Keratinocyte (primary cell): ENCODE results near the gene NLGN1. TPM values are rescaled to one million over a fixed set of nuclear protein-coding genes. Genes with fewer than 3 reads are reported as not detected.

Experiments used
- DNase-seq: peaks from one replicate; pipeline ENCODE4 v3.0.0-alpha.2; 2011; ENCODE audit warnings: low read depth, missing footprints, low spot score
- FAIRE-seq: peaks from 2 replicates; lab custom pipeline; 2011; peaks lifted over from hg19 to GRCh38; lab: Jason Lieb, UNC
- H2AFZ ChIP-seq: 2 replicates; pipeline ENCODE4 v1.6.0; 2012; ENCODE audit warnings: low read length, control low read depth, inconsistent platforms; ENCODE audit not compliant: control insufficient read depth
- H3K27ac ChIP-seq: 2 replicates; pipeline ENCODE4 v1.5.1; 2011; ENCODE audit warnings: low read length; ENCODE audit not compliant: control insufficient read depth, insufficient read depth
- H3K27me3 ChIP-seq: 3 replicates; pipeline ENCODE4 v1.6.0; 2011; ENCODE audit warnings: low read length; ENCODE audit not compliant: control insufficient read depth, insufficient read depth; ENCODE audit errors: extremely low read depth
- H3K36me3 ChIP-seq, 2 experiments: 2 replicates in 1 of 2; 3 replicates in 1 of 2; pipeline ENCODE4 v1.5.1; 2011; ENCODE audit warnings: low read length in 2 of 2, mild to moderate bottlenecking in 1 of 2; ENCODE audit not compliant: control insufficient read depth in 2 of 2, insufficient read depth in 2 of 2; ENCODE audit errors: extremely low read depth in 1 of 2
- H3K4me1 ChIP-seq: 3 replicates; pipeline ENCODE4 v1.5.1; 2011; ENCODE audit warnings: low read length; ENCODE audit not compliant: control insufficient read depth, insufficient read depth; ENCODE audit errors: extremely low read depth
- H3K4me2 ChIP-seq: 3 replicates; pipeline ENCODE4 v1.6.0; 2011; ENCODE audit warnings: low read depth, low read length; ENCODE audit not compliant: control insufficient read depth, insufficient read depth; ENCODE audit errors: extremely low read depth
- H3K4me3 ChIP-seq, 3 experiments: fragments of 200-600 bp in 1 of 3; sonication (generic) in 1 of 3; 2 replicates in 2 of 3; 3 replicates in 1 of 3; pipeline ENCODE4 v1.5.1; 2011 to 2016; ENCODE audit warnings: low read length in 3 of 3, mild to moderate bottlenecking in 3 of 3, control low read depth in 2 of 3, inconsistent platforms in 1 of 3, low read depth in 1 of 3, mixed read lengths in 1 of 3, mixed run types in 1 of 3, moderate library complexity in 1 of 3; ENCODE audit not compliant: control insufficient read depth in 2 of 3, insufficient read depth in 2 of 3; ENCODE audit errors: extremely low read depth in 1 of 3
- H3K79me2 ChIP-seq: 2 replicates; pipeline ENCODE4 v1.6.0; 2012; ENCODE audit warnings: low read length; ENCODE audit not compliant: control insufficient read depth, insufficient read depth
- H3K9ac ChIP-seq: 3 replicates; pipeline ENCODE4 v1.6.0; 2011; ENCODE audit warnings: low read length; ENCODE audit not compliant: control insufficient read depth, insufficient read depth; ENCODE audit errors: extremely low read depth
- H3K9me1 ChIP-seq: 3 replicates; pipeline ENCODE4 v1.6.0; 2011; ENCODE audit warnings: low read length; ENCODE audit not compliant: control insufficient read depth, insufficient read depth; ENCODE audit errors: extremely low read depth
- H3K9me3 ChIP-seq: 2 replicates; pipeline ENCODE4 v1.5.1; 2012; ENCODE audit warnings: low read depth, low read length; ENCODE audit not compliant: control insufficient read depth
- H4K20me1 ChIP-seq: 3 replicates; pipeline ENCODE4 v1.6.0; 2011; ENCODE audit warnings: low read length; ENCODE audit not compliant: control insufficient read depth, insufficient read depth; ENCODE audit errors: extremely low read depth
- EZH2 ChIP-seq: IDR thresholded peaks from one replicate; pipeline ENCODE4 v1.6.1; 2012; ENCODE audit warnings: inconsistent platforms, mild to moderate bottlenecking, low read length, moderate library complexity
- dilution Hi-C: fragments of 300-500 bp; cut with MboI; formaldehyde crosslinking; loops from one replicate; pipeline ENCODE4 v1.7.0; 2020; ENCODE audit warnings: low sequenced_read_pairs; ENCODE audit not compliant: extremely low pct_ligation_motif_present
- polyA plus RNA-seq, 5 experiments: library from polyadenylated mRNA; depleted of rRNA in 3 of 5; stranded (reverse) in 3 of 5; stranded (forward) in 1 of 5; unstranded in 1 of 5; fragments of >200 nt; gene quantifications; 1 replicate in 1 of 5; 2 replicates in 3 of 5; 3 replicates in 1 of 5; pipeline versions ENCODE4 v1.2.1 to v1.2.3, GENCODE V29; 2011 to 2012; ENCODE audit warnings: missing spikeins in 2 of 5, low read depth in 1 of 5, low replicate concordance in 1 of 5
- TF ChIP-seq, protein P1 (sequence below), 3 experiments: IDR thresholded peaks in 1 of 3; conservative IDR thresholded peaks in 1 of 3; optimal IDR thresholded peaks in 1 of 3; 2 replicates in 2 of 3; 3 replicates in 1 of 3; pipeline versions ENCODE3 to v1.5.1; 2011; ENCODE audit warnings: low read length in 3 of 3, mild to moderate bottlenecking in 3 of 3, moderate library complexity in 2 of 3, control low read depth in 1 of 3, inconsistent platforms in 1 of 3; ENCODE audit not compliant: insufficient read depth in 2 of 3; ENCODE audit errors: extremely low read depth in 1 of 3

Gene NLGN1
- polyA plus RNA-seq, 1 donor (not counting 4 experiments of a cell fraction or from before 2014, with no cell fraction given) = not detected

DNA sequence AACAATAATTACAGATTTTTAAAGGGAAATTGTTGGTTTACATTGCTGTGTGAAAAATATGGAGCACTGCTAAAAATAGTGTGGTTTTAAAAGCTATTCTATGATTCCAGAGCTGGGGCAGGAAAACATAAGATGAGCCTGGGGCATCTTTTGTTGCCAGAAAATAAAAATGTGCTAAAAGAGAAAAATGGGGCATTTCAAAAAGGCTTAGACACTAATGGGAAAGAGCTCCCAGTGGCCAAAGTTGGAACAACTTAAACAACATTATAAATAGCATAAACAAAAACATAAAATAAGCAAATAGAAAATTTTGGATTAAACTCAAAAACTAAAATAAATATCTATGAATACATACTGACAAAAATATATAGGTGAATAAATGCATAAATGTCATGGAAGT, 478.9 kb downstream of the NLGN1 start:
- Histone ChIP-seq H3K36me3 (no peaks in the 10 kb centered on the region), H3K27ac (no peak overlapping the region), H3K79me2 (no peaks in the 10 kb centered on the region), H3K9me1 (no peaks in the 10 kb centered on the region), H3K9ac (no peak overlapping the region), H3K4me3 (no peak overlapping the region), H3K4me1 (no peaks in the 10 kb centered on the region), H3K4me2 (no peak overlapping the region), H2AFZ (no peak overlapping the region), H3K9me3 (no peaks in the 10 kb centered on the region), H4K20me1 (no peaks in the 10 kb centered on the region), H3K27me3 (no peaks in the 10 kb centered on the region)
- FAIRE-seq (no peak), DNase-seq (no peak)
- dilution Hi-C loops = no loop called here
- no peak for TF ChIP-seq EZH2
- TF ChIP-seq, protein P1, sequence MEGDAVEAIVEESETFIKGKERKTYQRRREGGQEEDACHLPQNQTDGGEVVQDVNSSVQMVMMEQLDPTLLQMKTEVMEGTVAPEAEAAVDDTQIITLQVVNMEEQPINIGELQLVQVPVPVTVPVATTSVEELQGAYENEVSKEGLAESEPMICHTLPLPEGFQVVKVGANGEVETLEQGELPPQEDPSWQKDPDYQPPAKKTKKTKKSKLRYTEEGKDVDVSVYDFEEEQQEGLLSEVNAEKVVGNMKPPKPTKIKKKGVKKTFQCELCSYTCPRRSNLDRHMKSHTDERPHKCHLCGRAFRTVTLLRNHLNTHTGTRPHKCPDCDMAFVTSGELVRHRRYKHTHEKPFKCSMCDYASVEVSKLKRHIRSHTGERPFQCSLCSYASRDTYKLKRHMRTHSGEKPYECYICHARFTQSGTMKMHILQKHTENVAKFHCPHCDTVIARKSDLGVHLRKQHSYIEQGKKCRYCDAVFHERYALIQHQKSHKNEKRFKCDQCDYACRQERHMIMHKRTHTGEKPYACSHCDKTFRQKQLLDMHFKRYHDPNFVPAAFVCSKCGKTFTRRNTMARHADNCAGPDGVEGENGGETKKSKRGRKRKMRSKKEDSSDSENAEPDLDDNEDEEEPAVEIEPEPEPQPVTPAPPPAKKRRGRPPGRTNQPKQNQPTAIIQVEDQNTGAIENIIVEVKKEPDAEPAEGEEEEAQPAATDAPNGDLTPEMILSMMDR (optimal IDR thresholded peaks at IDR 0.05 in 1 of 3, IDR thresholded peaks at IDR 0.05 in 1 of 3, conservative IDR thresholded peaks at IDR 0.05 in 1 of 3; ENCODE audit: extremely low read depth in 1 of 3, insufficient read depth in 2 of 3, low read length in 3 of 3) = peak in 2 of 3 experiments; percentile 13 to 21

DNA sequence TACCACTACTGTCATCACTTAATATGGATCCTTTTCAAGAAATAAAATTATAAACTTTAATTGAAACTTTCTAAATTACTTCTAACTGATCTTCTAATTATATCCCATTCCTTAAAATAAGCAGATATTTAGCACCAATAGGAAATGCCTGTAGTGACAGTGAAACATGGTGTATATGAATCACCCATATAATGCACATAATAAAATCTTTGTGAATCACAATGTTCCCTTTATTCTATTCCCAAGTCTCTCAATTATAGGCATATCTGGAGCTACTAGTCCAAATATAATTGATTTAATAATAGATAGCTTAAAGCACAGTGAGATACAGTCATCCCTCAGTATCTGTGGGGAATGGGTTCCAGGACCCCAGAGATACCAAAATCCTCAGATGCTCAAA, 490.3 kb downstream of the NLGN1 start:
- Histone ChIP-seq H3K27ac (no peak overlapping the region), H3K4me2 (no peak overlapping the region), H3K36me3 (no peaks in the 10 kb centered on the region), H3K79me2 (no peaks in the 10 kb centered on the region), H3K4me1 (peaks cover 3% of the 10 kb centered on the region), H3K4me3 (no peak overlapping the region), H3K27me3 (no peaks in the 10 kb centered on the region), H2AFZ (no peak overlapping the region), H3K9me1 (no peaks in the 10 kb centered on the region), H3K9me3 (no peaks in the 10 kb centered on the region), H3K9ac (no peak overlapping the region), H4K20me1 (no peaks in the 10 kb centered on the region)
- dilution Hi-C loops = no loop called here
- no peak for TF ChIP-seq EZH2
- TF ChIP-seq, protein P1 (optimal IDR thresholded peaks at IDR 0.05 in 1 of 3, IDR thresholded peaks at IDR 0.05 in 1 of 3, conservative IDR thresholded peaks at IDR 0.05 in 1 of 3; ENCODE audit: extremely low read depth in 1 of 3, insufficient read depth in 2 of 3, low read length in 3 of 3) = no peak
- no peak for FAIRE-seq
- DNase-seq = no peak
